ENCODE measurements around the gene DUSP12.
A peak's percentile ranks its signal among the peaks of the same experiment; 100 is the strongest.

The DUSP12 gene

DNA sequence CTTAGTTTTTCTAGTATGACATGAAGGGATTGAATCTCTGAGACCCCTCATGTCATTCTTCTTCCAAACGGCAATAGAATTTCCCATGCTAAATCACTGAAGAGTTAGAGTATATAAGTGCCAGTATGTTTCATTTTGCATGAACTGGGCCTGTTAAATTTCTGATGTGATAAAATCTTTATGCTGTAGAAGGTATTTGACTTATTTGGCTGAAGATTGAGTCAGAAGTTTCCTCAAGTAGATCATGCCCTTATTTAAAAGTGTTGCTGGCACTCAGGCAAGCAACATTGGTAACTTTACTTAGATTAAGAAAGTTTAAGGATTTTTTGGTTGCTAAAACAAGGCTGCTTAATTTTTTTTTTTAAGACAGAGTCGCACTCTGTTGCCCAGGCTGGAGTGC is 29.8 kb downstream of the DUSP12 start:
- no peaks in the 10 kb centered on the region for H3K27me3 Mint-ChIP-seq (ENCODE audit: low read depth)
- no peaks in the 10 kb centered on the region for H3K9me3 Mint-ChIP-seq
- no peak for TF ChIP-seq CTCF (IDR thresholded peaks at IDR 0.05; ENCODE audit: unreplicated experiment in 3 of 3)
- no peak overlapping the region for H3K27ac Mint-ChIP-seq
- H3K36me3 Mint-ChIP-seq (ENCODE audit: low read depth): peaks cover 10% of the 10 kb centered on the region
- no peaks in the 10 kb centered on the region for H3K4me1 Mint-ChIP-seq
- no peak overlapping the region for H3K4me3 Mint-ChIP-seq

GRCh38 chr1:161781995-161782394 is 32.4 kb downstream of the DUSP12 start:
- H3K27me3 Mint-ChIP-seq (ENCODE audit: low read depth): no peaks in the 10 kb centered on the region
- H3K27ac Mint-ChIP-seq: no peak overlapping the region
- TF ChIP-seq CTCF (IDR thresholded peaks at IDR 0.05; ENCODE audit: unreplicated experiment in 3 of 3): no peak
- H3K9me3 Mint-ChIP-seq: no peaks in the 10 kb centered on the region
- H3K4me1 Mint-ChIP-seq: no peaks in the 10 kb centered on the region
- H3K36me3 Mint-ChIP-seq (ENCODE audit: low read depth): peaks cover 24% of the 10 kb centered on the region
- H3K4me3 Mint-ChIP-seq: no peak overlapping the region

- Mint-ChIP-seq H3K4me3 (no peak overlapping the region), H3K27ac (no peak overlapping the region), H3K36me3 (ENCODE audit: low read depth) (peaks cover 29% of the 10 kb centered on the region), H3K9me3 (no peaks in the 10 kb centered on the region), H3K4me1 (no peaks in the 10 kb centered on the region), H3K27me3 (ENCODE audit: low read depth) (no peaks in the 10 kb centered on the region)
- no peak for TF ChIP-seq CTCF (IDR thresholded peaks at IDR 0.05; ENCODE audit: unreplicated experiment in 3 of 3)
Observed at GRCh38 chr1:161782886-161783285, 33.3 kb downstream of the DUSP12 start.

GRCh38 chr1:161784968-161785367 is 35.4 kb downstream of the DUSP12 start:
- Mint-ChIP-seq H3K27ac (no peak overlapping the region), H3K9me3 (no peaks in the 10 kb centered on the region), H3K4me3 (no peak overlapping the region), H3K4me1 (no peaks in the 10 kb centered on the region), H3K27me3 (ENCODE audit: low read depth) (no peaks in the 10 kb centered on the region), H3K36me3 (ENCODE audit: low read depth) (peaks cover 29% of the 10 kb centered on the region)
- TF ChIP-seq CTCF (IDR thresholded peaks at IDR 0.05; ENCODE audit: unreplicated experiment in 3 of 3): no peak

DNA sequence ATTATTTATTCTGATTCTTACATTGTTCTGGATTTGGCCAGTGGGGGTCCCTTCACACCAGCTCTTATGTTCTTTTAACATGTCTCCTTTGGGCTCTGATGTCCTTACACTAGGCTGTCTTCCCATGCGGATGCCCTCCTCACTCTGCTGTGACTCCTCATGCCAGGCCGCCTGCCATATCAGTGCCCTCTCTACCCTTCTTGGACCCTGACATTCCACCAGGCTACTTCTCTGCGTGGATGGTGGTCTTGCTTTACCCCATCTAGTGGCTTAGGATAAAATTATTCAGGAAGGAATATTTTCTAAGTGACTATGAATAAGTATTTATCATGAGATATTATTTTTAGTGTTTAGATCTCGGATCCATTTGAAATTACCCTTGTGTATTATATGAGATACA is 37.8 kb downstream of the DUSP12 start:
- no peaks in the 10 kb centered on the region for H3K9me3 Mint-ChIP-seq
- H3K4me1 Mint-ChIP-seq: no peaks in the 10 kb centered on the region
- H3K4me3 Mint-ChIP-seq: no peak overlapping the region
- H3K36me3 Mint-ChIP-seq (ENCODE audit: low read depth): peaks cover 39% of the 10 kb centered on the region
- no peak overlapping the region for H3K27ac Mint-ChIP-seq
- TF ChIP-seq CTCF (IDR thresholded peaks at IDR 0.05; ENCODE audit: unreplicated experiment in 3 of 3): peak; percentile 18 to 38 (median 24)
- H3K27me3 Mint-ChIP-seq (ENCODE audit: low read depth): no peaks in the 10 kb centered on the region

DNA sequence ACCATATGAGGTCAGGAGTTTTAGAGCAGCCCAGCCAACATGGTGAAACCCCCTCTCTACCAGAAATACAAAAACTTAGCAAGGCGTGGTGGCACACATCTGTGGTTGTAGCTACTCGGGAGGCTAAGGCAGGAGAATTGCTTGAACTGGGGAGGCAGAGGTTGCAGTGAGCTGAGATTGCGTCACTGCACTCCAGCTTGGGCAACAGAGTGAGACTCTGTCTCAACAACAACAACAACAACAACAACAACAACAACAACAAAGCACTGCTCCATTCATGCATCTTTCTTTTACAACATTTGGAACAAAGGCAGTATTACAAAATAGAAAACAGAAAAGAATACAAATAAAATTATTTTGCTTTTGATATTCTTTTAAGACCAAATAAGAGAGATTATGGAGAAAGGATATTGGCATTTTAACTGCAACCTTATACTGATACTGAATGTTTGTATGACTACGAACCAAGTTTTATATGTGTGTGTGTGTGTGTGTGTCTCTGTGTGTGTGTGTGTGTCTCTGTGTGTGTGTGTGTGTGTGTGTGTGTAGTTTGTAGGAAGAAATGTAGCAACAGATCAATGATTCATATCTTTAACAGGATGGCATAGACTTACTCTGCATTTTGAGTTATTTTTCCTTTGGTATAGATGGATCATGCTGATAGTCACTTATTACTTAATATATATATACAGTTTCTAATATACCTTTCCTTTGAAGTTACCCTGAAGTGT is 41.2 kb downstream of the DUSP12 start:
- peaks cover 4% of the 10 kb centered on the region for H3K4me1 Mint-ChIP-seq
- no peaks in the 10 kb centered on the region for H3K27me3 Mint-ChIP-seq (ENCODE audit: low read depth)
- H3K9me3 Mint-ChIP-seq: no peaks in the 10 kb centered on the region

More for the DNA sequence above, 41.2 kb downstream of the DUSP12 start:
- H3K4me3 Mint-ChIP-seq: no peak overlapping the region
- no peak overlapping the region for H3K27ac Mint-ChIP-seq
- no peak for TF ChIP-seq CTCF (IDR thresholded peaks at IDR 0.05; ENCODE audit: unreplicated experiment in 3 of 3)
- H3K36me3 Mint-ChIP-seq (ENCODE audit: low read depth): peaks cover 44% of the 10 kb centered on the region

Measured in nephron (organoid).